NK-92 (cell line): Measurements from ENCODE around the gene ADSS2.
"Not testable (repeated sequence)": the region's sequence is repeated elsewhere in the genome, so short reads cannot be mapped to it uniquely, and the experiment has no call there.

ENCODE experiments used
- DNase-seq: peaks from one replicate; lab custom pipeline; 2025; ENCODE audit not compliant: unreplicated experiment; lab: John Stamatoyannopoulos, UW

The ADSS2 gene

GRCh38 chr1:244367399-244368114, 84.2 kb downstream of the ADSS2 start:
- no peak for DNase-seq

DNA sequence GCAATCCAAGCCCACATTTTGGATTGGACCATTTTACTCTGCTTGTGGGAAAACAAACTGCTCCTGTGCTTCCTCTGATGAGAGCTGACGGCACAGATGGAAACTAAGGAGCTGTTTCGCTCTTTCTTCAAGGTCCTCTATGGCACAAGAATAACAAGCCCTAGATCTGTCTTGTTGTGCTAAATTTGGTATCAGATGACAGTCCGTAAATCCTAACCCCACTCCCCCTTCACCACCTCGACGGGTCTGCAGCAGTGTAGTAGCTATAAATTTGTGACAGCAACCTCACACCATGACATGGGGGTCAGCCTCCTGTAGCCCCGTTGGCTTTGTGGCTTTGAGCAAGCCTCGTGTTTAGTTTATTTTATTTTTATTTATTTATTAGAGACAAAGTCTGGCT, 85.9 kb downstream of the ADSS2 start:
- no peak for DNase-seq

DNA sequence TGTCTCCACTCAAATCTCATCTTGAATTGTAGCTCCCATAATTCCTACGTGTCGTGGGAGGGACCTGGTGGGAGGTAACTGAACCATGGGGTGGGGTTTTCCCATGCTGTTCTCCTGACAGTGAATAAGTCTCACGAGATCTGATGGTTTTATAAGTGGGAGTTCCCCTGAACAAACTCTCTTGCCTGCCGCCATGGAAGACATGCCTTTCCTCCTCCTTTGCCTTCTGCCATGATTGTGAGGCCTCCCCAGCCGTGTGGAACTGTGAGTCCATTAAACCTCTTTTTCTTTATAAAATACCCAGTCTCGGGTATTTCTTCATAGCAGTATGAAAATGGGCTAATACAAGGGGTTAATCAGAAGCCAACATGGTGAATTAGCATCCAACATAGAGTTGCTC, 86.4 kb downstream of the ADSS2 start:
- DNase-seq: not testable (repeated sequence)

DNA sequence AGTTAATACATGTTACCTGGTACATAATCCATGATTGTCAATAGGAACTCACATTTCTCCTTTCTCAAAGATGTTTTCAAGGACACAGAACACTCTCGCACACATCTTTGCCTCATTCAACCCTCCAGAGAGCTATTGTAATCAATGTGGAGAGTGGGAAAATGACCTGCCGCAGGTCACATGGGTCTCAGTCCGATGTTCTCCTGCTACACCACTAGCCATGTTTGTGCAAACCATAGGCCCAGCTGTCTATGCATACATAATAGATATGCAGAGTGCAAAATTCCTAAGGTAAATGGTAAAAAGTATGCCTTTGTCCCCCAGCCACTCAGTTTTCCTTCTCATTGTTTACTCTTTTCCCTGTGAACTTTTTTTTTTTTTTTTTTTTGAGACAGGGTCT, 89.2 kb downstream of the ADSS2 start:
- no peak for DNase-seq

DNA sequence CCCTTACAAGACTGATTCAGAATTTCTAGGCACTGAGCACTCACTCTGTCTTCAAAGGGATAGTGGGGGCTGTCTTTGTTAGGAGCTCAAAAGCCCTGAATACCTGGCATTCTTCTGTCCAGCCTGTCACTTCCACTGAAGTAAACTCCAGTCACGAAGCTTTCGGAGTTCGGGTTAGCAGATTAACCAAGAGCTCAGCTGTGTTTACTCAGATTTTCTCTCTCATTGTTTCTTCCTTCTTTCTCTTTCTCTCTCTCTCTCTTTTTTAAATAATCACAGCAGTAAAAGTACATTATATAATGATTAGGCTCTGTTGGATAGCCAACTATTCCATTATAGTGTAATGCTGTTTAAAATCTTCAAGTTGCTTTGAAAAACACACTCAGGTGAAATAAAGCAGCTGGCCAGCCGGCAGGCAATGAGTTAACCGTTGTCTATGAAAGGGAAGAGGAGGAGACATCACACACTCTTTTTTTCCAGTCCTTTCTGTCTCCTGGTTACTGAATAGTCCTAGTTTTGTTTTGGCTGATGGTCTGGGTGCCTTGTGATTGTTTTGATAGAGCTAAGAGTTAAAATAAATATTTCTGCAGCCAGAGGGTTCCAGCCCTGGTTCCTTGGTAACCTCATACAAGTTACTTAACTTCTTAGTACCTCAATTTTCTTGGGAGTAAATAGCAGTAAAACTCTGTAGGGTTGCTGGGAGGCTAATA, 89.8 kb downstream of the ADSS2 start:
- DNase-seq: no peak
